GM13977 (cell line): Measurements from ENCODE around the gene KRTAP16-1.

Source experiments
- DNase-seq: peaks from one replicate; pipeline ENCODE4 v3.0.0; 2012; ENCODE audit warnings: low spot score
- CTCF ChIP-seq: IDR thresholded peaks from 2 replicates; pipeline ENCODE4 v1.5.1; 2012; ENCODE audit warnings: mild to moderate bottlenecking, control low read depth; ENCODE audit not compliant: insufficient read depth; ENCODE audit errors: extremely low read depth, missing control alignments
- in situ Hi-C: fragments of 300-500 bp; cut with MboI; formaldehyde crosslinking; loops from one replicate; pipeline ENCODE4 v1.12.0; 2022; ENCODE audit warnings: low sequenced_read_pairs, low pct_unique_long_range_greater_than_20kb, mixed read lengths, inconsistent platforms; ENCODE audit not compliant: unreplicated experiment

The KRTAP16-1 gene

GRCh38 chr17:41325126-41325525 lies 16.0 kb upstream of the KRTAP16-1 start:
- in situ Hi-C loops = no loop called here
- no peak for TF ChIP-seq CTCF
- no peak for DNase-seq

- in situ Hi-C loops = no loop called here
- TF ChIP-seq CTCF = no peak
- no peak for DNase-seq
Measured at GRCh38 chr17:41324180-41325075, 15.3 kb upstream of the KRTAP16-1 start.

GRCh38 chr17:41322903-41323895 lies 14.1 kb upstream of the KRTAP16-1 start:
- no peak for DNase-seq
- TF ChIP-seq CTCF = no peak
- in situ Hi-C loops = no loop called here

- in situ Hi-C loops = no loop called here
- DNase-seq = peak; percentile 62
- peak; percentile 68 for TF ChIP-seq CTCF
Measured at GRCh38 chr17:41322094-41322902, 13.2 kb upstream of the KRTAP16-1 start.

GRCh38 chr17:41318231-41318630 lies 9.1 kb upstream of the KRTAP16-1 start:
- in situ Hi-C loops = no loop called here
- no peak for DNase-seq
- no peak for TF ChIP-seq CTCF
